Right lobe of liver (tissue), 6 donors: ENCODE results near the gene OR2T34. TPM values are rescaled to one million over a fixed set of nuclear protein-coding genes. Genes with fewer than 3 reads are reported as not detected.
"Not testable (repeated sequence)": the region's sequence is repeated elsewhere in the genome, so short reads cannot be mapped to it uniquely, and the experiment has no call there.

Experiments
- ATAC-seq, 4 donors: fragments of 200-7000 bp; cut with Tn5 transposase; one replicate each; pipeline ENCODE4 v1.9.1; 2020; ENCODE audit warnings: mild to moderate bottlenecking in 4 of 4, moderate library complexity in 4 of 4
- DNase-seq, 3 donors: peaks; one replicate each; pipeline ENCODE4 v3.0.0-alpha.2; 2020
- H3K27ac ChIP-seq, 3 donors: fragments of 200-600 bp; one replicate each; pipeline ENCODE4 v1.8.0; 2022
- H3K27me3 ChIP-seq, 2 donors: fragments of 200-600 bp; one replicate each; pipeline ENCODE4 v1.8.0; 2022
- H3K36me3 ChIP-seq, 4 donors: fragments of 200-600 bp; sonication (generic) in 1 of 4; one replicate each; pipeline versions ENCODE4 v1.5.1 to v1.8.0; 2017 to 2022; ENCODE audit warnings: control low read depth in 1 of 4
- H3K4me1 ChIP-seq, 4 donors: fragments of 200-600 bp; sonication (generic) in 1 of 4; one replicate each; pipeline versions ENCODE4 v1.5.1 to v1.8.0; 2017 to 2022; ENCODE audit warnings: control low read depth in 1 of 4
- H3K4me3 ChIP-seq, 3 donors: fragments of 200-600 bp; one replicate each; pipeline ENCODE4 v1.8.0; 2022
- H3K9me3 ChIP-seq, 4 donors: fragments of 200-600 bp; sonication (generic) in 1 of 4; one replicate each; pipeline versions ENCODE4 v1.5.1 to v1.8.0; 2017 to 2022; ENCODE audit warnings: control low read depth in 1 of 4
- CTCF ChIP-seq, 4 donors: fragments of 200-600 bp in 3 of 4; fragments of 450-650 bp in 1 of 4; IDR thresholded peaks; one replicate each; pipeline versions ENCODE4 v1.5.1 to v1.8.0; 2016 to 2022; ENCODE audit warnings: antibody characterized with exemption in 4 of 4, mild to moderate bottlenecking in 2 of 4
- POLR2A ChIP-seq: fragments of 450-650 bp; IDR thresholded peaks from one replicate; pipeline ENCODE4 v1.6.1; 2017; ENCODE audit warnings: antibody characterized with exemption, mild to moderate bottlenecking
- WGBS: methylation state at CpG from one replicate; pipeline ENCODE4 v1.1.6; 2018; ENCODE audit warnings: low coverage, low lambda C conversion rate; ENCODE audit not compliant: insufficient coverage; ENCODE audit errors: missing lambda C conversion rate; 5-methylcytosine and 5-hydroxymethylcytosine counted together
- intact Hi-C, 2 donors: fragments of 100-400 bp; cut with DNase I; formaldehyde crosslinking; loops; one replicate each; pipeline versions ENCODE4 v1.11.2 to v1.14.1; 2022
- total RNA-seq, 6 experiments: library from RNA; depleted of rRNA in 2 of 6; stranded (reverse); fragments of >200 nt in 2 of 6; fragmentation: NEBNext Ultra II Directional in 3 of 6; extraction: Animal tissue kit (Norgen Biotek cat#: 25700) in 3 of 6; gene quantifications; one replicate each; pipeline versions ENCODE4 v1.1.0 to v1.2.4, GENCODE V29; 2016 to 2023
- donor health status: DM: no; HTN: yes; CAD: no.
- donor health status: DM: no; HTN: no; CAD: no.
- donor health status: DM: no; HTN: no; CAD: no.
- donor health status: DM: no; HTN: yes; CAD: no.
- donor health status: DM: no; HTN: yes; CAD: no.

OR2T34 gene
- total RNA-seq, 6 experiments from 2014 or later, result not detected

- TF ChIP-seq POLR2A, result no peak
- no peak for TF ChIP-seq CTCF (IDR thresholded peaks at IDR 0.05)
- intact Hi-C loops, result no loop called here
- DNase-seq, result no peak
- Histone ChIP-seq H3K27me3 (no peaks in the 10 kb centered on the region), H3K9me3 (no peaks in the 10 kb centered on the region), H3K4me1 (no peaks in the 10 kb centered on the region), H3K4me3 (no peak overlapping the region), H3K36me3 (no peaks in the 10 kb centered on the region), H3K27ac (no peak overlapping the region)
- no peak for ATAC-seq
- 54% methylated on average over 3 of the region's 3 CpGs for WGBS
Observed at GRCh38 chr1:248589334-248589733, 14.8 kb upstream of the OR2T34 start.

DNA sequence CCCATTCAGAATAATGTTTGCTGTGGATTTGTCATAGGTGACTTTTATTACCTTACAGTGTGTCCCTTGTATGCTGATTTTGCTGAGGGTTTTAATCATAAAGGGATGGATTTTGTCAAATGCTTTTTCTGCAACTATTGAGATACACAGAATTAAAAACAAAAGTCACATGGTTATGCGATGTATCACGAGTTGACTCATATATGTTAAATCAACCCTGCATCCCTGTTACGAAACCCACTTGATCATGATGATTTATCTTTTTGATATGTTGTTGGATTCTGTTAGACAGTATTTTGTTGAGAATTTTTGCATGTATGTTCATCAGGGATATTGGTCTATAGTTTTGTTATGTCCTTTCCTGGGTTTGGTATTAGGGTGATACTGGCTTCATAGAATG is 10.7 kb upstream of the OR2T34 start:
- H3K9me3 ChIP-seq, result no peaks in the 10 kb centered on the region
- no peak for ATAC-seq
- H3K4me1 ChIP-seq, result no peaks in the 10 kb centered on the region
- 57% methylated on average over 3 of the region's 3 CpGs for WGBS
- H3K36me3 ChIP-seq, result no peaks in the 10 kb centered on the region
- no peak overlapping the region for H3K4me3 ChIP-seq
- TF ChIP-seq CTCF (IDR thresholded peaks at IDR 0.05) (no peak), POLR2A (no peak)
- intact Hi-C loops, result no loop called here
- DNase-seq, result no peak
- H3K27ac ChIP-seq, result no peak overlapping the region
- H3K27me3 ChIP-seq, result no peaks in the 10 kb centered on the region

GRCh38 chr1:248576260-248576980 is 1.9 kb upstream of the OR2T34 start:
- H3K9me3 ChIP-seq, result no peaks in the 10 kb centered on the region
- intact Hi-C loops, result no loop called here
- no peak overlapping the region for H3K4me3 ChIP-seq
- TF ChIP-seq POLR2A (no peak), CTCF (IDR thresholded peaks at IDR 0.05) (no peak)
- no peak overlapping the region for H3K27ac ChIP-seq
- ATAC-seq (no peak), DNase-seq (no peak)
- no peaks in the 10 kb centered on the region for H3K27me3 ChIP-seq
- H3K4me1 ChIP-seq, result no peaks in the 10 kb centered on the region
- 58% methylated on average over 9 of the region's 9 CpGs for WGBS
- no peaks in the 10 kb centered on the region for H3K36me3 ChIP-seq

GRCh38 chr1:248573856-248574255 is 701 bp downstream of the OR2T34 start:
- DNase-seq, H3K36me3 ChIP-seq, intact Hi-C loops, H3K9me3 ChIP-seq, H3K27ac ChIP-seq, H3K27me3 ChIP-seq, ATAC-seq, H3K4me1 ChIP-seq, H3K4me3 ChIP-seq: not testable (repeated sequence)
- 36% methylated on average over 2 of the region's 8 CpGs for WGBS

- H3K4me1 ChIP-seq, H3K9me3 ChIP-seq, intact Hi-C loops, H3K4me3 ChIP-seq, H3K27me3 ChIP-seq, ATAC-seq, DNase-seq, H3K36me3 ChIP-seq, H3K27ac ChIP-seq: not testable (repeated sequence)
- no CpG with 5 or more reads among the region's 1 CpG for WGBS
Observed at GRCh38 chr1:248572049-248572448, 2.5 kb downstream of the OR2T34 start.

DNA sequence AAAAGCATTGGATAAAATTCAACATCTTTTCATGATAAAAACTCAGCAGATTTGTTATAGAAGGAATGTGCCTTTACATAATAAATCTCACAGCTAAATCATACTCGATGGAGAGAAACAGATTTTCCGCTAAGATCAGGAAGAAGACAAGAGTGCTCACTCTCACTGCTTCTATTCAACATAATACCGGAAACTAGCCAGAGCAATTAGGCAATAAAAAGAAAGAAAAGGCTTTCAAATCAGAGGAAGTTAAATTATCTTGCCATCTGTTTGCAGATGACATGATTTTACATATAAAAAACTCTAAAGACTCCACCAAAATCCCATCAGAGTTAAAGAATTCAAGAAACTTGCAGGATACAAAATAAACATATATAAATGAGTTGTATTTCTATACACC is 3.7 kb downstream of the OR2T34 start:
- H3K27me3 ChIP-seq, DNase-seq, H3K27ac ChIP-seq, H3K4me1 ChIP-seq, intact Hi-C loops, H3K36me3 ChIP-seq, ATAC-seq, H3K4me3 ChIP-seq, H3K9me3 ChIP-seq: not testable (repeated sequence)
- WGBS, result 52% methylated on average over 3 of the region's 3 CpGs

- peak in 2 of 4 donors; percentile 23 to 53 for ATAC-seq
- intact Hi-C loops, result not testable (repeated sequence)
Observed at GRCh38 chr1:248569049-248569448, 5.5 kb downstream of the OR2T34 start.

DNA sequence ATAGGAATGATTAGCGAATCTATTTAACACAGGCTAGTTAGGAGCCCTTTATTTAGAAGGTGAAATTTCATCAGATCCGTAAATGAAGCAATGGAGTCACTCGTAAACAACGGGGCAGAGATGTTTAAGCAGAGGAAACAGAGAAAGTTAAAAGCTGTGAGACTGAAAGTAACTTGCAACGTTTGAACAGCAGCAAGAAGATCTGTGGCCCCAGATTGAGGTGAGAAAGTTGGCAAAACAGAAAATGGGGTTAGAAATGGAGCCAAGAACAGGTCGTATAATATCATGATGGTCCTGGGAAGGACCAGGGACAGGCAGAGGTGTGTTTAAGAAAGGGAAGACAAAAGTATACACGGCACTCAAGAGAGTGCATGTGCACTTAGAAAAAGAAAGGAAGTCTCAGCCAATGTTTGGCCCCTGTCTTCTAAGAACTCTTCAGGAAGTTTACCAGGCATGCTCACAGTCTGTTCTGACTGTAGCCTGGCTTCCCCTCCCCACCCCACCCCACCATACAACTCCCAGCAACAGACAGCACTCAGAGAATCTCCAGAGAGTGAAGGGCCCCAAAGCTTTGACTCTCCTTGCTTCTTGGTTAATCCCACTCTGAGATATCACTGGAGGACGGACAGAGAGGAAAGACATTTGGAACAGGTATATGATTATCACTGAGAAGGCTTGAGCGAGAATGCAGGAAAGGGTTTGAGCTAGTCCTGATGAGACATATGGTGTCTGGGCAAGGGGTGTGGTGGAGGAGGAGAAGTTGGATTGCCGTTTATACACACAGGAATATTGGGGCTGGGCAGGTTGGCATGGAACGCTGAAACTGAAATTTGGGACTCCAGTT is 8.8 kb downstream of the OR2T34 start:
- intact Hi-C loops, H3K4me3 ChIP-seq, H3K9me3 ChIP-seq, DNase-seq, H3K27me3 ChIP-seq, H3K4me1 ChIP-seq, ATAC-seq, H3K36me3 ChIP-seq, H3K27ac ChIP-seq: not testable (repeated sequence)
- WGBS, result 37% methylated on average over 11 of the region's 11 CpGs

More at GRCh38 chr1:248569049-248569448, 5.5 kb downstream of the OR2T34 start:
- DNase-seq, H3K4me1 ChIP-seq, H3K27me3 ChIP-seq, H3K9me3 ChIP-seq, H3K4me3 ChIP-seq, H3K27ac ChIP-seq, H3K36me3 ChIP-seq: not testable (repeated sequence)
- WGBS, result 7% methylated on average over 2 of the region's 2 CpGs
